Measurements from ENCODE around the gene POLL. TPM values are rescaled to one million over a fixed set of nuclear protein-coding genes. Genes with fewer than 3 reads are reported as not detected.

The POLL gene
- total and polyA plus RNA-seq, 2 experiments from 2014 or later = 16.8 to 17.7 TPM

DNA sequence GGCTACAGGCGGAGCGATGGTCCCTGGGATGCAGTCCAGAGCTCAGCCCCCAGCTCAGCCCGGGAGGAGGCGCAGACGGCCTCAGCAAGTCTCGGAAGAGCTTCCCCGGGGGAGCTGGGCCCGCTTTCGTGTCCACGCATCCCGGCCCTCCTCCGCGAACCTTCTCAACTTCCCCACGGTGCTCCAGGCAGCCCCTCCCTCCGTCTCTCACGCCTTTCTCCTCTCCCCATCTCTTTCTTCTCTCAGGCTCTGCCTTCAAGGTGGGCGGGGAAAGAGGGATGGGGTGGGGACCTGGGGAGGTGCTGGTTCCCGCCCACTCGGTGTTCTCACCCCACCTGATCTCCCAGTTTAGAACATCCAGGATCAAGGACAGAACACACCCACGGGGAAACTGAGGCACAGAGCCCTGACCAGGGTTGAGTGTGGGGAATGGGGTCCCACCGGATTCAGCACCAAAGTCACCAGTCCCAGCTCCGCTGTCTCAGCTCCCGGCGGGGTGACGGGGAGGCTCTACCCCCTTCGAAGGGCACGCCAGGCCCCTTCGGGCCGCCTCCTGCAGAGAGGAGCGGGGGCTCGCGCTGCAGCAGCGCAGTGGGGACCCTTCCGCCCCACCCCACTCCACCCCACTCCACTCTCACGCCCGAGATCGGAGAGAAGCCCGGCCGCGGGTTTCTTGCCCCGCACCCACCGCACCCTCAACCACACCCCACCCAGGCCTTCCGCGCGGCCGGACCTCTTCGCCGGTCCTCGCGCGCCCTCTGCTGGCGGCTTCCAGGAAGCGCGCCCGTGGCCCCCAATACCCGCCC, 18.2 kb downstream of the POLL start:
- Histone ChIP-seq H3K79me2 (no peaks in the 10 kb centered on the region), H3K27me3 (peaks cover 50% of the 10 kb centered on the region), H3K27ac (no peak overlapping the region), H4K20me1 (ENCODE audit: insufficient read depth, poor library complexity, severe bottlenecking) (no peaks in the 10 kb centered on the region), H2AFZ (peak overlapping the region; percentile 89), H3K36me3 (replicated peaks; ENCODE audit: insufficient read depth, low read depth) (no peaks in the 10 kb centered on the region), H3K4me1 (ENCODE audit: insufficient read depth) (peaks cover 6% of the 10 kb centered on the region), H3K9me3 (ENCODE audit: low read depth) (no peaks in the 10 kb centered on the region), H3K9me2 (replicated peaks; ENCODE audit: insufficient read depth) (no peaks in the 10 kb centered on the region), H3K4me3 (peak overlapping the region; percentile 82), H3K4me2 (peak overlapping the region; percentile 99)
- WGBS (ENCODE audit: low lambda C conversion rate, missing lambda C conversion rate) = 2% methylated on average over 25 of the region's 56 CpGs
- TF ChIP-seq, protein P1, sequence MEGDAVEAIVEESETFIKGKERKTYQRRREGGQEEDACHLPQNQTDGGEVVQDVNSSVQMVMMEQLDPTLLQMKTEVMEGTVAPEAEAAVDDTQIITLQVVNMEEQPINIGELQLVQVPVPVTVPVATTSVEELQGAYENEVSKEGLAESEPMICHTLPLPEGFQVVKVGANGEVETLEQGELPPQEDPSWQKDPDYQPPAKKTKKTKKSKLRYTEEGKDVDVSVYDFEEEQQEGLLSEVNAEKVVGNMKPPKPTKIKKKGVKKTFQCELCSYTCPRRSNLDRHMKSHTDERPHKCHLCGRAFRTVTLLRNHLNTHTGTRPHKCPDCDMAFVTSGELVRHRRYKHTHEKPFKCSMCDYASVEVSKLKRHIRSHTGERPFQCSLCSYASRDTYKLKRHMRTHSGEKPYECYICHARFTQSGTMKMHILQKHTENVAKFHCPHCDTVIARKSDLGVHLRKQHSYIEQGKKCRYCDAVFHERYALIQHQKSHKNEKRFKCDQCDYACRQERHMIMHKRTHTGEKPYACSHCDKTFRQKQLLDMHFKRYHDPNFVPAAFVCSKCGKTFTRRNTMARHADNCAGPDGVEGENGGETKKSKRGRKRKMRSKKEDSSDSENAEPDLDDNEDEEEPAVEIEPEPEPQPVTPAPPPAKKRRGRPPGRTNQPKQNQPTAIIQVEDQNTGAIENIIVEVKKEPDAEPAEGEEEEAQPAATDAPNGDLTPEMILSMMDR (IDR thresholded peaks at IDR 0.05; ENCODE audit: poor library complexity) = peak; percentile 96
- no peak for TF ChIP-seq EZH2 (IDR thresholded peaks at IDR 0.05; ENCODE audit: borderline replicate concordance)
- no peak for TF ChIP-seq EZH2phosphoT487 (IDR thresholded peaks at IDR 0.05; ENCODE audit: low read depth, severe bottlenecking, unreplicated experiment)
- DNase-seq (ENCODE audit: low spot score) = peak; percentile 91

DNA sequence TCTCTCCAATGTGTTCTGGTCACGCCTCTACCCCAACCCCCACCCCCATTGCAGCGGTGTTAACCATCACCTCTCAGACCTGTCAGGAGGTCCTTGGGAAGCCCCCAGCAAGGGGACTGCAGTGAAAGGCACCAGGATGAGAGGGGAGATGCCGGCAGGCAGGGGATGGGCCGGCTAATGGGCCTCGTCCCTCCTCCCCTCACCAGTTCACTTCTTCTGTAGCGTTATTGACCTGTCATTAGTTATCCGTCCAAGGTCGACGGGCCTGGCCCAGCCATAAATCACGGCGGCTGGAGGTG, 18.8 kb downstream of the POLL start:
- no peaks in the 10 kb centered on the region for H3K9me2 ChIP-seq (replicated peaks; ENCODE audit: insufficient read depth)
- no peak for DNase-seq (ENCODE audit: low spot score)
- H4K20me1 ChIP-seq (ENCODE audit: insufficient read depth, poor library complexity, severe bottlenecking) = no peaks in the 10 kb centered on the region
- peaks cover 6% of the 10 kb centered on the region for H3K4me1 ChIP-seq (ENCODE audit: insufficient read depth)
- H3K4me2 ChIP-seq = peak overlapping the region; percentile 99
- H3K4me3 ChIP-seq = no peak overlapping the region
- H2AFZ ChIP-seq = no peak overlapping the region
- H3K27me3 ChIP-seq = peaks cover 51% of the 10 kb centered on the region
- no peak overlapping the region for H3K27ac ChIP-seq
- no peaks in the 10 kb centered on the region for H3K36me3 ChIP-seq (replicated peaks; ENCODE audit: insufficient read depth, low read depth)
- H3K9me3 ChIP-seq (ENCODE audit: low read depth) = no peaks in the 10 kb centered on the region
- TF ChIP-seq, protein P1 (IDR thresholded peaks at IDR 0.05; ENCODE audit: poor library complexity) = no peak
- no peak for TF ChIP-seq EZH2phosphoT487 (IDR thresholded peaks at IDR 0.05; ENCODE audit: low read depth, severe bottlenecking, unreplicated experiment)
- TF ChIP-seq EZH2 (IDR thresholded peaks at IDR 0.05; ENCODE audit: borderline replicate concordance) = no peak
- no peaks in the 10 kb centered on the region for H3K79me2 ChIP-seq
- WGBS (ENCODE audit: low lambda C conversion rate, missing lambda C conversion rate) = 22% methylated on average over 8 of the region's 11 CpGs

DNA sequence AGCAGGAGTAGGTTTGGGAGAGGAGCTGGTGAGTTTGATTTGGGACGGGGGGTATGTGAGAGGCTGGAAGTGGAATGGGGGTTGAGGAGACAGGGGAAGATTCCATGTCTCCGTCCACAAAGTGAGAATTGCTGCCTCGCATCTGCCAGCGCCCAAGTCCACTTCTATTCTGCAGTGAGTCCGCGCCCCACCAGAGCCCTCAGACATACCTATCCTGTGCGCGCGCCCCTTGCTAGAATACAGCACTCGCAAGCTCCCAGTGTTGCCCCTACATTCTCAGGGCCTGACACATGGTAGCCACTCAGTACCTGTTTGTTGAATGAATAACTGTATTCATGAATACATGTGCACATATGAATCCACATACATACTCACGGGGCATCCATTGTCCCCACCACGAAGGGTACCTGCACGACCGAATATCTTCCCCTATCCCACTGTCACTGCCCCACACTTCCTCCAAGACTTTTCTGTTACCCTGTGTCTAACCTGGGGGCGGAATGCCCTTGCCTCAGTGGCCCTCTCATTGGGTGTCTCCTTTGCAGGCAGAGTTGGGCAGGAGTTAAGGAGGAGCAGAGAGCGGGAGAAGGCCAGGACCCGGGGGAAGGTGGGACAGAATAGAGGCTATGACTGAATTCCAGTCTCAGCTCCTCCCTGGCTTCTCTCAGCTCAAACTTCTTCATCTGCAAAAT, 19.9 kb downstream of the POLL start:
- Histone ChIP-seq H3K79me2 (no peaks in the 10 kb centered on the region), H3K27me3 (peaks cover 51% of the 10 kb centered on the region), H3K9me2 (replicated peaks; ENCODE audit: insufficient read depth) (no peaks in the 10 kb centered on the region), H3K36me3 (replicated peaks; ENCODE audit: insufficient read depth, low read depth) (no peaks in the 10 kb centered on the region), H3K9me3 (ENCODE audit: low read depth) (no peaks in the 10 kb centered on the region), H2AFZ (no peak overlapping the region), H3K4me1 (ENCODE audit: insufficient read depth) (peaks cover 6% of the 10 kb centered on the region), H4K20me1 (ENCODE audit: insufficient read depth, poor library complexity, severe bottlenecking) (no peaks in the 10 kb centered on the region), H3K27ac (no peak overlapping the region), H3K4me3 (no peak overlapping the region), H3K4me2 (no peak overlapping the region)
- WGBS (ENCODE audit: low lambda C conversion rate, missing lambda C conversion rate) = 86% methylated on average over 17 of the region's 17 CpGs
- no peak for DNase-seq (ENCODE audit: low spot score)
- TF ChIP-seq, protein P1 (IDR thresholded peaks at IDR 0.05; ENCODE audit: poor library complexity) = no peak
- TF ChIP-seq EZH2phosphoT487 (IDR thresholded peaks at IDR 0.05; ENCODE audit: low read depth, severe bottlenecking, unreplicated experiment) (no peak), EZH2 (IDR thresholded peaks at IDR 0.05; ENCODE audit: borderline replicate concordance) (no peak)

All from hepatocyte (in vitro differentiated cells).